Activated CD4-positive, alpha-beta T cell treated with anti-CD3 and anti-CD28 coated beads for 36 hours (primary cell): ENCODE data around the gene CAPN7. TPM values are rescaled to one million over a fixed set of nuclear protein-coding genes. Genes with fewer than 3 reads are reported as not detected.

ENCODE experiments used
- ATAC-seq: fragments of 200-7000 bp; cut with Tn5 transposase; one replicate; pipeline ENCODE4 v1.10.0; 2021; ENCODE audit warnings: mild to moderate bottlenecking, moderate library complexity
- CTCF ChIA-PET: fragments of 350-600 bp; sonication (Branson Sonifier 250); formaldehyde crosslinking; loops from one replicate; lab custom pipeline; 2021; ENCODE audit warnings: antibody characterized with exemption; lab: Charles Lee
- POLR2A ChIA-PET: fragments of 350-600 bp; sonication (Branson Sonifier 250); formaldehyde crosslinking; loops from one replicate; lab custom pipeline; 2021; ENCODE audit warnings: antibody characterized with exemption, inconsistent platforms; lab: Charles Lee
- DNase-seq: peaks from one replicate; pipeline ENCODE4 v3.0.0-alpha.2; 2020
- H3K27ac Mint-ChIP-seq: one replicate; pipeline ENCODE4 v1.8.0; 2021; ENCODE audit warnings: mixed read lengths
- H3K27me3 Mint-ChIP-seq: one replicate; pipeline ENCODE4 v1.8.0; 2021; ENCODE audit warnings: mixed read lengths
- H3K36me3 Mint-ChIP-seq: one replicate; pipeline ENCODE4 v1.8.0; 2021; ENCODE audit warnings: low read depth, mixed read lengths
- H3K4me1 Mint-ChIP-seq: one replicate; pipeline ENCODE4 v1.8.0; 2021; ENCODE audit warnings: mixed read lengths
- H3K4me3 Mint-ChIP-seq: one replicate; pipeline ENCODE4 v1.8.0; 2021; ENCODE audit warnings: mild to moderate bottlenecking, moderate library complexity, mixed read lengths
- H3K9me3 Mint-ChIP-seq: one replicate; pipeline ENCODE4 v1.8.0; 2021; ENCODE audit warnings: low read depth, mixed read lengths
- intact Hi-C, 2 experiments: fragments of 100-400 bp; cut with DNase I in 1 of 2; cut with micrococcal nuclease in 1 of 2; formaldehyde crosslinking; loops; one replicate each; pipeline versions ENCODE4 v1.14.2 to v1.15.1; 2022 to 2024; cut with DNase I, micrococcal nuclease
- total RNA-seq, 2 experiments: library from RNA; stranded (reverse); gene quantifications; one replicate each; pipeline ENCODE4 v1.2.3, GENCODE V29; 2021

The CAPN7 gene
- total RNA-seq, 2 experiments from 2014 or later = 18.4 to 20.4 TPM

GRCh38 chr3:15286022-15286421 is 80.0 kb downstream of the CAPN7 start:
- CTCF ChIA-PET = interaction anchor here (0.6 to 2.3 kb wide), 5 partner anchors 8 to 45 kb away, joined by 3 to 15 read pairs (median 4); no protein-coding TSS in a partner anchor
- peaks cover 42% of the 10 kb centered on the region for H3K4me1 Mint-ChIP-seq
- POLR2A ChIA-PET = no interaction called here
- no peak overlapping the region for H3K4me3 Mint-ChIP-seq
- H3K27ac Mint-ChIP-seq = no peak overlapping the region
- DNase-seq = no peak
- intact Hi-C loops = no loop called here
- H3K27me3 Mint-ChIP-seq = no peaks in the 10 kb centered on the region
- no peaks in the 10 kb centered on the region for H3K9me3 Mint-ChIP-seq
- no peak for ATAC-seq
- peaks cover 3% of the 10 kb centered on the region for H3K36me3 Mint-ChIP-seq

- ChIA-PET CTCF (interaction anchor here (0.8 to 2.3 kb wide), 4 partner anchors 9 to 92 kb away, joined by 3 to 15 read pairs (median 6); no protein-coding TSS in a partner anchor), POLR2A (interaction anchor here (2.1 kb wide), 1 partner anchor 12 kb away, joined by 7 read pairs; no protein-coding TSS in a partner anchor)
- intact Hi-C loops = loop anchor here in 1 of 2 experiments (2.0 kb wide), 1 partner anchor 13 kb away; no protein-coding TSS in a partner anchor
- H3K27ac Mint-ChIP-seq = no peak overlapping the region
- DNase-seq (no peak), ATAC-seq (no peak)
- H3K4me3 Mint-ChIP-seq = no peak overlapping the region
- no peaks in the 10 kb centered on the region for H3K9me3 Mint-ChIP-seq
- peaks cover 3% of the 10 kb centered on the region for H3K36me3 Mint-ChIP-seq
- no peaks in the 10 kb centered on the region for H3K27me3 Mint-ChIP-seq
- H3K4me1 Mint-ChIP-seq = peaks cover 57% of the 10 kb centered on the region
Measured at GRCh38 chr3:15287565-15288330, 81.7 kb downstream of the CAPN7 start.

GRCh38 chr3:15288331-15289035 is 82.4 kb downstream of the CAPN7 start:
- Mint-ChIP-seq H3K27ac (no peak overlapping the region), H3K4me3 (no peak overlapping the region), H3K4me1 (peaks cover 61% of the 10 kb centered on the region), H3K9me3 (no peaks in the 10 kb centered on the region), H3K27me3 (no peaks in the 10 kb centered on the region), H3K36me3 (peaks cover 3% of the 10 kb centered on the region)
- intact Hi-C loops = loop anchor here in 1 of 2 experiments (2.0 kb wide), 1 partner anchor 14 kb away; no protein-coding TSS in a partner anchor
- ChIA-PET POLR2A (interaction anchor here (0.7 to 2.1 kb wide), 2 partner anchors 13 to 15 kb away, joined by 3 to 7 read pairs; no protein-coding TSS in a partner anchor), CTCF (interaction anchor here (1.0 to 1.5 kb wide), 5 partner anchors 12 to 73 kb away, joined by 5 to 6 read pairs (median 5); no protein-coding TSS in a partner anchor)
- ATAC-seq = no peak
- no peak for DNase-seq

DNA sequence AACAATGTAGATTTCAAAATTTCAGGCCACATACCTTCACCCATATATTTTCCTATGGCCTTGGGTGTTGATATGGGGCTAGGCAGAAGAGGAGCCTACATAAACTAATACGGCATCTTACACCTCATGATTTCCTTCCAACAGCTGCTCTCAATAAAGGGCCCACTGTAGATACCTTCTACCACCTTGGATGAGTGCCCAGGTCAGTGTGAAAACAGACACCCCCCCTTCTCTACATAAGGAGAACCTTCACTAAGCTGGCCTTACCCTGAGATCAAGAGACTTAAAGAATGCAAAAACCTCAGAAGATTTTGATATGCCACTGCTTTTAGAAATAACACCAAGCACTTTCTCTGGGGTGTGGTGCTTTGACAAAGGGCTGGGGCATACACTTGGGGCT is 83.6 kb downstream of the CAPN7 start:
- ATAC-seq (no peak), DNase-seq (no peak)
- intact Hi-C loops = loop anchor here in 1 of 2 experiments (2.0 kb wide), 1 partner anchor 15 kb away; no protein-coding TSS in a partner anchor
- CTCF ChIA-PET = interaction anchor here (0.6 to 1.5 kb wide), 6 partner anchors 14 to 72 kb away, joined by 3 to 5 read pairs (median 5); no protein-coding TSS in a partner anchor
- Mint-ChIP-seq H3K27me3 (no peaks in the 10 kb centered on the region), H3K36me3 (peaks cover 4% of the 10 kb centered on the region), H3K4me3 (no peak overlapping the region), H3K4me1 (peaks cover 57% of the 10 kb centered on the region), H3K9me3 (no peaks in the 10 kb centered on the region), H3K27ac (no peak overlapping the region)
- POLR2A ChIA-PET = no interaction called here

GRCh38 chr3:15290736-15291135 is 84.7 kb downstream of the CAPN7 start:
- H3K27ac Mint-ChIP-seq = peak overlapping the region; percentile 26
- H3K4me1 Mint-ChIP-seq = peaks cover 65% of the 10 kb centered on the region
- POLR2A ChIA-PET = no interaction called here
- intact Hi-C loops = no loop called here
- CTCF ChIA-PET = interaction anchor here (1.1 to 2.9 kb wide), 6 partner anchors 12 to 71 kb away, joined by 3 to 11 read pairs (median 4); no protein-coding TSS in a partner anchor
- DNase-seq (no peak), ATAC-seq (no peak)
- H3K9me3 Mint-ChIP-seq = no peaks in the 10 kb centered on the region
- no peak overlapping the region for H3K4me3 Mint-ChIP-seq
- H3K27me3 Mint-ChIP-seq = no peaks in the 10 kb centered on the region
- H3K36me3 Mint-ChIP-seq = peaks cover 3% of the 10 kb centered on the region

GRCh38 chr3:15291589-15292541 is 85.8 kb downstream of the CAPN7 start:
- Mint-ChIP-seq H3K4me1 (peaks cover 68% of the 10 kb centered on the region), H3K27ac (peak overlapping the region; percentile 70), H3K36me3 (peaks cover 1% of the 10 kb centered on the region), H3K27me3 (no peaks in the 10 kb centered on the region), H3K9me3 (no peaks in the 10 kb centered on the region), H3K4me3 (no peak overlapping the region)
- peak; percentile 77 for DNase-seq
- CTCF ChIA-PET = interaction anchor here (0.7 to 2.9 kb wide), 12 partner anchors 8 to 1263 kb away, joined by 3 to 11 read pairs (median 3); no protein-coding TSS in a partner anchor
- intact Hi-C loops = loop anchor here (1.0 to 2.0 kb wide), 8 partner anchors 15 to 69 kb away; partner anchors contain the start of gene SH3BP5 (in 1 of the 2)
- ATAC-seq = peak; percentile 82
- POLR2A ChIA-PET = interaction anchor here (0.6 kb wide), 1 partner anchor 34 kb away, joined by 3 read pairs; no protein-coding TSS in a partner anchor

- H3K9me3 Mint-ChIP-seq = no peaks in the 10 kb centered on the region
- intact Hi-C loops = loop anchor here (1.0 to 2.0 kb wide), 8 partner anchors 16 to 68 kb away; partner anchors contain the start of gene SH3BP5 (in 1 of the 2)
- no peaks in the 10 kb centered on the region for H3K27me3 Mint-ChIP-seq
- ChIA-PET POLR2A (no interaction called here), CTCF (interaction anchor here (0.7 to 2.9 kb wide), 5 partner anchors 8 to 51 kb away, joined by 3 to 11 read pairs (median 4); no protein-coding TSS in a partner anchor)
- peaks cover 73% of the 10 kb centered on the region for H3K4me1 Mint-ChIP-seq
- no peak overlapping the region for H3K27ac Mint-ChIP-seq
- peaks cover 4% of the 10 kb centered on the region for H3K36me3 Mint-ChIP-seq
- ATAC-seq (no peak), DNase-seq (no peak)
- H3K4me3 Mint-ChIP-seq = no peak overlapping the region
Measured at GRCh38 chr3:15292765-15293522, 86.9 kb downstream of the CAPN7 start.

DNA sequence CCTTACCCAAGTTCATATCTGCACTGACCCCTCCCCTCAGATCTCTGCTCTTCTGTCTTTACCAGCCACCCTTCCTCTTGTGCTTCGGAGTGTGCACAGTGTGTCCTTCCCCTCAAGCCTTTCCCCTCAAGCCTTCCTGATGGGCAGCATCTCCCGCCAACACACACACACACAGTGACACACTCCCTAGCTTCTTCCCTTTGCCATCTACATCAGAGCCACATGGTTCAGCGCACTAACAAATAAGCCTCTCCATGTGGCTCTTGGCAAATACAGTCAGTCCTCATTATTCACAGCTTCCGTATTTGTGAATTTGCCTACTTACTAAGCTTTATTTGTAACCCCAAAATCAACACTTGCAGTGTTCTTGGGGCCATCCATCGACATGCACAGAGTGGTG is 88.9 kb downstream of the CAPN7 start:
- CTCF ChIA-PET = interaction anchor here (0.6 to 3.1 kb wide), 8 partner anchors 9 to 66 kb away, joined by 3 to 14 read pairs (median 4); partner anchors contain the start of gene SH3BP5
- Mint-ChIP-seq H3K27me3 (no peaks in the 10 kb centered on the region), H3K27ac (no peak overlapping the region), H3K4me3 (no peak overlapping the region), H3K36me3 (peaks cover 7% of the 10 kb centered on the region), H3K4me1 (peaks cover 70% of the 10 kb centered on the region), H3K9me3 (no peaks in the 10 kb centered on the region)
- POLR2A ChIA-PET = interaction anchor here (1.0 kb wide), 1 partner anchor 16 kb away, joined by 3 read pairs; no protein-coding TSS in a partner anchor
- intact Hi-C loops = no loop called here
- no peak for DNase-seq
- no peak for ATAC-seq

DNA sequence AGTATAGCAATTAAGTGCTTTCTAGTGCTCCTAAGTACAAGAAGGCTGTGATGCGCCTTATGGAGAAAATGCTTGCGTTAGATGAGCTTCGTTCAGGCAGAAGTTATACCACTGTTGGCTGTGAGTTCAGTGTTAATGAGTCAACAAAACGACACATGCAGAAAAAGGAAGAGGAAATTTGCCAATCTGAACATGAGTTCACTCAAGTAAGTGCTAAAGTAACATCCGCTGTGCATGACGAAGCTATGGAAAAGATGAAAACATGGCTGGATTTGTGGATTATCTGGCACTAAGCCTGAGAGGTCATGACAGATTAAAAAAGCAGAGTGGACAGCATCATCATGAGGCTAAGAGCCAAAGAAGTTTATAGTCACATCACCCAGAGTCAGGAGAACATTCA is 89.5 kb downstream of the CAPN7 start:
- Mint-ChIP-seq H3K9me3 (no peaks in the 10 kb centered on the region), H3K4me3 (no peak overlapping the region), H3K27me3 (no peaks in the 10 kb centered on the region), H3K4me1 (peaks cover 71% of the 10 kb centered on the region), H3K36me3 (peaks cover 8% of the 10 kb centered on the region), H3K27ac (no peak overlapping the region)
- intact Hi-C loops = no loop called here
- no peak for ATAC-seq
- POLR2A ChIA-PET = interaction anchor here (1.0 kb wide), 1 partner anchor 15 kb away, joined by 3 read pairs; no protein-coding TSS in a partner anchor
- CTCF ChIA-PET = interaction anchor here (0.6 to 3.1 kb wide), 6 partner anchors 9 to 66 kb away, joined by 3 to 14 read pairs (median 4); partner anchors contain the start of gene SH3BP5
- DNase-seq = no peak
